CD4-positive, alpha-beta T cell treated with Interleukin-6 for 4 hours (primary cell): ENCODE measurements around the gene IL6R.

ENCODE experiments used
- DNase-seq: peaks from one replicate; pipeline ENCODE4 v3.0.0-alpha.2; 2020; ENCODE audit warnings: mixed read lengths

The IL6R gene

DNA sequence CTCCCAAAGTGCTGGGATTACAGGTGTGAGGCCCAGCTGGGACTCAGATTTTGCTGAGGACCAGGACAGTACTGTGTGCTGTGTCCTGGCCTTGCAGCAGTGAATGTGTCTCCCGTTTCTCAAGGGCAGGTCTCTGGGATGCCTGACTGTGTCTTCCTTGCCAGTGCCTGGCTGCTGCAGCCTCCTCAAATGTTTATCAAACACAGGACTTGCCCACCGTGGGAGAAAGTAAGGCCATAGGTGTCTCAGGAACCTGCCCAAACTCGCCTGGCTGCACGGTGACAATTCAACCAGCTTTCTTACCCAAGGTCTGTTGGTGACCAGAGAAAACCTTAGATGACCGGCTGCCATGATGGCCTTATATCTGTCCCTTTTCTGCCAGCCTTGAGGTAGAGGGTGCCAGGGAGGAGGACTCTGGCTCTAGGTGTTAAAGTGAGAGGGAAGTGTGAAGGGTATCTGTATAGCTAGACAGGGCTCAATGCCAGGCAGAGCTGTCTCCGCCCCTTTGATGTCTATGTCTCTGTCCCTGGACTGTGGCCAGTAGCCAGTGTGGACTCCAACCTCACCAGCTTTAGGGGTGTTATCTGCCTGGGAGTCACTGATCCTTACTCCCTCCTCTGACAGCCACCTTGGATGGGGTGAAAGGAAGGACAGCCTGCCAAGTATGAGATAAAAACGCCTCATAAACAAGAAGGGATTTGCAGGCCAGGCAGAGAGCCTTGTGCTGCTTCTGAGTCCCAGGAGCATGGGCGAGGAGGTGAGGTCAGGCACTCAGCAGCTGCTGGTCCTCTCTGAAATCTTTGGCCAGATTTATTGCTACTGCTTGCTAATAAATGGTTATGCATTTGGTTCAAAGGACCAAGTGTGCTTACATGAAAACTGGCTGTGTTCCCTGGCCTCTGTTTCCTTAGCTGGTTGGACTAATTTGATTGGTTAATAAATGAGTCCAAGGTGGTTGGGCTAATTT lies 22.3 kb downstream of the IL6R start:
- DNase-seq: no peak

DNA sequence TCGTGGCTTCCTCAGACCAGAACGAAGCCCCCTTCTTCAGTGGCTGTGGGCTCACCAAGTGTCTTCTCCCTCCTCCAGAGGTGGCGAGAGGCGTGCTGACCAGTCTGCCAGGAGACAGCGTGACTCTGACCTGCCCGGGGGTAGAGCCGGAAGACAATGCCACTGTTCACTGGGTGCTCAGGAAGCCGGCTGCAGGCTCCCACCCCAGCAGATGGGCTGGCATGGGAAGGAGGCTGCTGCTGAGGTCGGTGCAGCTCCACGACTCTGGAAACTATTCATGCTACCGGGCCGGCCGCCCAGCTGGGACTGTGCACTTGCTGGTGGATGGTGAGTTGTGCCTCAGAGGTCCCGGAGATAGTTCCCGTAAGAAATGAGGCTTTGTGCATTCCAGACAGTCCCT lies 24.0 kb downstream of the IL6R start:
- DNase-seq: no peak

DNA sequence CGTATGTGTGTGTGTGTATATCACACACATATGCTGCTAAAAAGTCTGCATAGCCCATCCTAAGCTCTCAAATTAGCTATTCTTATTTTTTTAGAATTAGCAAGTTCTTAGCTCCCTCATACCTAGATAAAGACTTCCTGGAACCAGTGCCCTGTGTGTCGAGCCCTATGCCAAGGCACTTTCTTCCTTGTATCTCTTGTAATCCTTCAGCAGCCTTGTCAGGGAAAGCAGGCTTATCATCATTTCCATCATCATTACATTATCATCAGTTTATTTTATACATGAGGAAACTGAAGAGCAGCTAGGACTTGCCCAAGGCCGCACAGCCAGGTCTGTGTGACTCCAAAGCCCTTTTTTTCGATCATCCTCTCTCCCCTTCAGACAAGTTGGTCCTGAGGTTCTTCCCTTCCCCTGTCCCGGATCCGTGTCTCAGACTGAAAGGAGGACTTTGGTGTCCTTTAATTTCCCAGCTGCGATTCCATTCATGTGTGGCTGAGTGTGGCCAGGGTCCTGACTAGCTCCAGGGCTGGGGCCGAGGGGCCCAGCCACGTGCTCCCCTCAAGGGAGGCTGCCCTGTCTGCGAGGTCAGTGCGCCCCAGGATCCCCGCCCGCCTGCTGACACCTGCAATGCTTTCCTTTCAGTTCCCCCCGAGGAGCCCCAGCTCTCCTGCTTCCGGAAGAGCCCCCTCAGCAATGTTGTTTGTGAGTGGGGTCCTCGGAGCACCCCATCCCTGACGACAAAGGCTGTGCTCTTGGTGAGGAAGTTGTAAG lies 24.9 kb downstream of the IL6R start:
- DNase-seq: no peak

DNA sequence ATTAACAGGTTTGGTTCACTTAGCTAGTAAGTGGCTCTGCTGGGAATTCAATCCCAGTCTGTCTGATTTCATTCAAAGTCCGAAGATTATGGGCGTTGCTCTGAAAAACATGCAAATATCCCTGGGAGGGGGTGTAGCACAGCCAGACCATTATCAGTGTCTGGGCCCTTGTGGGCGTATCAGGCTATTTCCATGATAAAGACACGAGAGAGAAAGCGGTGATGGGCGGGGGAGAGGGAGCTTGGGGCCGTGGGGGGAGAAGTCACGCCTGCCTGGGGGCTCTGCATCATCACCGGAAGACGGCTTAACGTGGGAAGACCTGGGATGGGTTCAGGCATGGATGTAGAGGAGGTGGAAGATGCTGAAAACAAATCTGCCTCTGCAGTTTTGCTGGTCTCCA lies 25.8 kb downstream of the IL6R start:
- no peak for DNase-seq

DNA sequence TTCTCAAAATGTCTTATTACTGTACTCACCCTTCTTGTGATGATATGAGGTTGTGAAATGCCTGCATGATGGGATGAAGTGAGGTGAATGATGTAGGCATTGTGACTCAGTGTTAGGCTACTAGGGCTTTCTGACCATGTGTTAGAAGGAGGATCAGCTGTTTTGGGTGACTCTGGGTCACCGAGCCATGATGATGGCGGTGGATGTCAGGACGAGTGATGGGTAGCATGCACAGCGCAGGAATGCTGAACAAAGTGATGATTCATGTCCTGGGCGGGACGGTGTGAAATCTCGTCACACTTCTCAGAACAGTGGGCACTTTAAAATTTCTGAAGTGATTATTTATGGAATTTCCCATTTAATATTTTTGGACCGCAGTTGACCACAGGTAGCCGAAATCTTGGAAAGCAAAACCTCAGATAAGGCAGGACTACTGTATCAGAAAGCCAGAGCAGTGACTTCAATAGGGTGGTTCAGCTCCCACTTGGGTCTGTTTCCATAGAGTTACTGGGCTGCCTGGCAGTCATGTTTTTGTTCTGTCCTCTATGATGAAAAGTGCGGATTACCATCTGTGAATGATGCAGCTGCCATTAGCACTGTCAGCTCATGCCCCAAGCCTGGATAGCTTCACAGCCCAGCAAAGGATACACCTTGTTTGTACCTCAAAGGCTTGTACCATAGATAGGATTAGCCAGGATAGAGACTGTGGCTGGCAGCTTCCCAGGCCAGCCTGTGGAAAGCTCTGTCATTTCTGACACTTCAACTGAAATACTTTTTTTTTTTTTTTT lies 26.6 kb downstream of the IL6R start:
- peak; percentile 40 for DNase-seq

DNA sequence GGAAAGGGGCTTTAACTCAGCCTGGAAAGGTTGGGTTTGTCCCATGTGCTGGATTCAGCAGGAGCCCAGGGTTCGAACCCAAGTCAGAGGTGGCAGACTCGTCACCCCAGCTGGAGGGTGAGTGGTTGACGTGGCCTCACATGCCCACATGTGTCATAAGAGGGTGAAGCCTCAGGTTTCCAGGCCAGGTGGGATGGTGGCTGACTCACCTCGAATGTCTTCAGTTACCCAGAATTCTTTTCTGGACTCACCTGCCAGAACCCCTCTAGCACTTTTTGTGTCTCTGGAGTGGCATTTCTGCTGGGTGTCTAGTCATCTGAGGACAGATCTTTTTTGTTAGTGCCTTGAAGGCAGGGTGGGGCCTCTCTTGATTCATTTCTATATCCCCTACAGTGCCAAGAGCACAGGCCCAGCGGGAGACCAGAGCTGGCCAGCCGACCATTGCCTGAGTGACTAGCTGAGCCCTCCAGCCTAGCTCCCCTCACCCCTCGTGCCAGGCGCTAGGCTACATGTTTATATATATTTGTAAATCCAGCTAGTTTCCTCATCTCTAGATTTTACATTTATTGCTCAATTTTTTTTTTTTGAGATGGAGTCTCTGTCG lies 28.1 kb downstream of the IL6R start:
- peak; percentile 63 for DNase-seq

DNA sequence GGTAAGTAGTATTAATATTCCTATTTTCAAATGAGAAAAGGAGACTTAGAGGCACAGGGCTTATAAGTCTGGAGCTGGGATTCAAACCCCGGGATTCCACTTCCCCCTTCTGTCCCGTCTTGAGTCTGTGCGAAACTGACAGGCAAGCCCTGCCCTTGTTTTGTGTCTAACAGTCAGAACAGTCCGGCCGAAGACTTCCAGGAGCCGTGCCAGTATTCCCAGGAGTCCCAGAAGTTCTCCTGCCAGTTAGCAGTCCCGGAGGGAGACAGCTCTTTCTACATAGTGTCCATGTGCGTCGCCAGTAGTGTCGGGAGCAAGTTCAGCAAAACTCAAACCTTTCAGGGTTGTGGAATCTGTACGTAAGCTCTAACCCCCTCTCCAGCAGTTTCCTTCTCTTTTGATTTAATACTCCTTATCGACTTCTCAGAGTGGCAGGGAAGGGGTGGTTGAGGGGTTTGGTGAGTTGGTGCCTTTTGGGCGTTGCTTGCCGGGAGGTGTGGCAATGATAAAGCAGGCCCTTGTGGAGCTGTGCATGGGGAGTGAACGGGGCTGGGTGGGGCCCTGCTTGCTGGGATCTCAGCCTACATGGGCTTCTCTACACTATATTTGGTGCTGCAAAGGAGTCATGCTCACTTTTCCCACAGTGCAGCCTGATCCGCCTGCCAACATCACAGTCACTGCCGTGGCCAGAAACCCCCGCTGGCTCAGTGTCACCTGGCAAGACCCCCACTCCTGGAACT lies 29.4 kb downstream of the IL6R start:
- no peak for DNase-seq

DNA sequence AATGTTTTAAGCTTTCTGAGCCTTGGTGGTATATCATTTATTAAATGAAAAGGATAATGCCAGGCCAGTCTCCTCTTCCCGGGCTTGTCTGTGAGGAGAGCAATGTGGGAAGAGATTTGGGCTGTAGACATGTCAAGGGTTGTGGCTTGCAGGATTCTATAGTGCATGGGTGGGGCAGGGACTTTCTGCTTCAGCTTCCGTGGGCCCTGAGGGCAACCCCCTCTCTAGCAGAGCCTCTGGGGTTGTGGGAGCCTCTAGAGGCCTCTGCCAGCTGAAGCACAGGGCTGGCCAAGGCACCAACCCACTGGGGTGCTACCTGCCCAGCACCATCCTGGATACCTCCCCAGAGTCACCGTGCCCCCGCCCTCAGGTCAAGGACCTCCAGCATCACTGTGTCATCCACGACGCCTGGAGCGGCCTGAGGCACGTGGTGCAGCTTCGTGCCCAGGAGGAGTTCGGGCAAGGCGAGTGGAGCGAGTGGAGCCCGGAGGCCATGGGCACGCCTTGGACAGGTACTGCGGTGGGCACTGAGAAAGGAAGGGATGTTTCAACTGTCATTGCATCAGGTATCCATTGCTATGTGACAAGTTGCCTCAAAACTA lies 30.6 kb downstream of the IL6R start:
- no peak for DNase-seq

DNA sequence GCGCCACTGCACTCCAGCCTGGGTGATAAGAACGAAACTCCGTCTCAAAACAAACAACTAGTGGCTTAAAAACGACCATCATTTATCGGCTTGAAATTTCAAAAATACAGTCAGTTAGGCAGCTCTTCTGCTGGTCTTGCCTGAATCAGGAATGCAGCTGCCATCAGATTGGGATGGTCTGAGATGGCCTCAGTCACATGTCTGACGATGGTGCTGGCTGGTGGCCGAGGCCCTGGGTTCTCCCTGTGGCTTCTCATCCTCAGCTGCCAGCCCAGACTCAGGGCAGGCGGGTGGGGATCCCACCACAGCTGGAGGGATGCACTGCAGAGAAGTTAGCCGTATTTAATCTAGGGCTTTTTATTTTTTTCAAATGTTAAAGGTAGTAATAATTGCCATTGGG lies 31.3 kb downstream of the IL6R start:
- DNase-seq: no peak

DNA sequence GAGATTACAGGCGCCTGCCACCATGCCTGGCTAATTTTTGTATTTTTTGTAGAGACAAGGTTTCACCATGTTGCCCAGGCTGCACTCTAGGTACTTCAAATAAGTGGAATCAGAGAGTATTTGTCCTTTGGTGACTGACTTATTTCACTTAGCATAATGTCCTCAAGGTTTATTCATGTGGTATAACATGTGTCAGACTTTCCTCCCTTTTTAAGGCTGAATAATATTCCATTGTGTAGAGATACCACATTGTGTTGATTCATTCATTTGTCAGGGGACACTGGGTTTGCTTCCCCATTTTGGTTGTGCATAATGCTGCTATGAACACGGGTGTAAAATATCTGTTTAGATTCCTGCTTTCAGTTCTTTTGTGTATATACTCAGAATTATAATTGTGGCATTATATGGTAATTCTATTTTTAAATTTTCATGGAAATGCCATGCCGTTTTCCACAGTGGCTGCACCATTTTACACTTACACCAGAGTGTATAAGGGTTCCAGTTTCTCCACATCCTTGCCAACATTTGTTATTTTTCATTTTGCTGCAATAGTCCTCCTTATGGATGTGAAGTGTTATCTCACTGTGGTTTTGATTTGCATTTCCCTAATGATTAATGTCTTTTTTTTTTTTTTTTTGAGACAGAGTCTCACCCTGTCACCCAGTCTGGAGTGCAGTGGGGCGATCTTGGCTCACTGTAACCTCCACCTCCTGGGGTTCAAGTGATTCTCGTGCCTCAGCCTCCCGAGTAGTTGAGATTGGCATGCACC lies 35.1 kb downstream of the IL6R start:
- DNase-seq: no peak

DNA sequence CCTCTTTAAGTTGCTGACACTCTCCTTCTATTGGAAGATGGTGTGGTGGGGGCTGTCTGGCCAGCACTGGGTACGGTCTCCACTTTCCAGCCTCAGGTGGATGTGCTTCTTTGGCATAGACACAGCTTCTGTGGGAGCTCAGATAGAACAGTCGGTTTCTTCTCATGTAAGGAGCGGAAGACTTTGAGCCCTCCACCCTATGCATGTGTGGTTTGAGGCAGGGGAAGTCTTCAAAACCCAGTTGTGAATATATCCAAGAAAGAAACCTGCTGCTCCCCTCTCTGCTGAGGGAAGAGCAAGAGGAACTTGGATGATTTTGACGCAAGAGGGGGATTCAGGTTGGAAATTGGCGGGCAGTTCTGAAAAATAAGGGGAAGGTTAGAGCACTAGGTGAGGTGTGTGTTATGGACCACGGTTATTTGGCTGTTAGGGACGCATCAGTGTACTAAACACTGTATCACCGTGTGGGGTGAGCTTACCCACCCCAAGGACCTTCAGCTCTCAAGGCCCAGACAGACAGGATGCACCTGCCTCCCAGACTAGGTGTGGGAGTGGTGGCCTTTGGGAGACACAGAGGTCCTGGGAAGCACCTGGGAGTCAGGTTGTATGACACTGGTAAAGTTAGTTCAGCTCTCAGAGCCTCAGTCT lies 36.2 kb downstream of the IL6R start:
- peak; percentile 47 for DNase-seq

DNA sequence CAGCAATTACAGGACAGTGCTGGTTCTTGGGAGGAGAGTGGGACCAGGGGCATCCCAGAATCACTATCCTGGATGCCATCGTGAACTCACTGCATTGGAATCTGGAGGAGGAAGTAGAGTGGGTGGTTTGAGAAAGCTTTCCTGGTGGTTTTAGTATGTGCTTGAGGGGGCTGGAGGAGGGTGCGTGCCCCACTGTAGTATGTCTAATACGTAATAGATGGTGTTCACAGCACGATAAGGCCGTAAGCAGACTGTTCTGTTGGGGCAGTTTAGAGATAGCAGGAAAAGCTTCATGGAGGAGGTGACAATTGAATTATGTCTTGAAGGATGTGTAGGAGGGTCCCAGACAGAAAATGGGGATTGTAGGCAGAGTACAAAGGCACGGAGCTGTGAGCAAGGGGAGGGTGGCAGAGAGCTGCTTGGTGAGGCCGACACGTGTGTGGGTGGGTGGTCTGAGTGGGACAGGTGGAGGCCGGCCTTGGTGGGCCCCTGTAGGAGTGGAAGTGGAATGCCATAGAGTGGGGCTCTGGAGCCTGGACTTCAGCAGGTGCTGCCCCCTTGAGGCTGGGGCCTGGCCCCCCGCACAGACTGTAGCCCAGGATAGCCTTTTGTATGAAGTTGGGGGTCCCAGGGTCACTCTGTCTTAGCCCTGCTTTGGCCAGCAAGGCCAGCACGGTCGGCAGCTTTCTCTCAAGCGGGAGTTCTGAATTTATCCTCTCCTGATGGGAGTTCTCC lies 37.0 kb downstream of the IL6R start:
- peak; percentile 46 for DNase-seq

DNA sequence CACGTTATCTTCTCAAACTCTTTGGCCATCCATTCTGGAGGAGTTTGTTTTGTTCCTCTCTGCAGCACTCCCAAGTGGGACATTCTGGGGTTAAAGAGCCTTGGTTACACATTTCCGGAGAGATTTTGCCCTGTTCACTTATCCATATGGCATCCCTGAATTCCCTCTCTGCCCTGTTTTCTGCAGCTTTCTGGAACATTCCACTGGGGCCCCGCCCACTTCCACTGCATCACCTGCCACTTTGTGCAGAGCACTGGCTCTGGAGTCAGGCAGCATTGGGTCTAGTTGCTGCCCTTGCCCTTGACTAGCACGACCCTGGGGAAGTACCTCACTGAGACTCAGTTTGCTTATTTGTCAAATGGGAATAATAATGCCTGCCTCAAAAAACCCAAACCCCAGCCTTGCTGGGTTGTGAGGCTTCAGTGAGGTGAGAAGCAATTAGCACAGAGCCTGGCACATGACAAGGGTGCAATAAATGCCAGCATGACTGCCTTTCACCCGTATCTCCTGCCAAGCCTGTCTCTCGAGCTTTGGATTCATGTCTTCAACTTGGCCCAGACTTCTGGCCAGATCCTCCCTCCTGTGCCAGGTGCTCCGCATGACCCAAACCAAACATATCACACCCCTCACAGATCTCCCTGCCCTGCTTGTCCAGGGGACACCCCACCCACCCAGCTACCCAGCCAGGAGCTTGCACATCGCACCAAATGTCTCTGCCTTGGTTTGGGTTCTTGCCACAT lies 38.3 kb downstream of the IL6R start:
- no peak for DNase-seq

DNA sequence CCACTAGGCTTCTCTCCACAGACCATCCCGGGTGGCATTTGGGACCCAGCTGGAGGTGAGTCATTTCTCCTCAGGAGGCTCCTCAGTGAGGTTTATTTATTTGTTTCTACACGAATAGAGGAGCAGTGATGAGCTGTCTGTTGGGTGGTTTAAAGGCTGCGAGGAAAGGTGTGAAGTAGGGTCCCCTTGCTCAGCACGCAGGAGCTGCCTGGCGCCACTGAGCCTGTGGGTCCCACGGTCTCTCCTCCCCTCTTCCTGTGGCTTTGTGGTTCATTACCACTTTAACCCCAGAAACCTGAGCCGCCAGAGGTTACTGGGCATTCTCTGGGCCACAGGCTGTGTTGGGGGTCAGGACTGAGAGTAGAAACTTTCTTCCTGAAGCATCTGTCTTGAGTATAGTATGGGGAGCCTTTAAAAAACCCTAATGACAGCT lies 39.9 kb downstream of the IL6R start:
- peak; percentile 62 for DNase-seq

DNA sequence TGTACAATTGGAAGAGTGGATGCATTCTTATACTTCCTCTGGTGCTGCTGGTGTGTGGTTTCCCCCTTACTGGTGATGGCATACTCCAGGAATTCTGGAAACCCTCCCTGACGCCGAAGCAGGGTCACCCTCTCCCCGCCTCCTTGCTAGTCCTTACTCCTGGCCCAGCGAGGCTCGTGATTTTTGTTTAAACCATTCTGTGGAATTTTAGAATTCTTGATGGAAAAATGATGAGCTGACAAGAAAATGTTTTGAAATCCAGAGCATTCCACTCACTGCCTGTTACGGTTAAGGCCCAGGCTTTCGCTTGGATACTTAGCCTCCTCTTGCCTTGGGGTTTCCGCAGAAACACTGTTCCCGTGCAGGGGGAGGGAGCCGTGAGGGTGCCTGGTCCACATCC lies 41.1 kb downstream of the IL6R start:
- no peak for DNase-seq

DNA sequence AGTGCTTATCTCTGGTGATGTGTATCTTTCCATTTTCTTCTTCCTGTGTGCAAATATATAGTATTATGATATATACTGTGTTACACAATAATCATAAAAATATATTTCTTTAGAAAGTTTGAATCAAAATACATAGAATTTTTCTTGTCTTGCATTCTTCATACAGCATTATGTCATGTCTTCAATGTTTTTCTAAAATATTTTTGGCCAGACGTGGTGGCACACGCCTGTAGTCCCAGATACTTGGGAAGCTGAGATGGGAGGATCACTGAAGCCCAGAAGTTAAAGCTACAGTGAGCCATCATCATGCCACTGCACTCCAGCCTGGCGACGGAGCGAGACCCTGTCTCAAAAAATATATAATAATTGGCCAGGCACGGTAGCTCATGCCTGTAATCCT lies 41.6 kb downstream of the IL6R start:
- DNase-seq: no peak

DNA sequence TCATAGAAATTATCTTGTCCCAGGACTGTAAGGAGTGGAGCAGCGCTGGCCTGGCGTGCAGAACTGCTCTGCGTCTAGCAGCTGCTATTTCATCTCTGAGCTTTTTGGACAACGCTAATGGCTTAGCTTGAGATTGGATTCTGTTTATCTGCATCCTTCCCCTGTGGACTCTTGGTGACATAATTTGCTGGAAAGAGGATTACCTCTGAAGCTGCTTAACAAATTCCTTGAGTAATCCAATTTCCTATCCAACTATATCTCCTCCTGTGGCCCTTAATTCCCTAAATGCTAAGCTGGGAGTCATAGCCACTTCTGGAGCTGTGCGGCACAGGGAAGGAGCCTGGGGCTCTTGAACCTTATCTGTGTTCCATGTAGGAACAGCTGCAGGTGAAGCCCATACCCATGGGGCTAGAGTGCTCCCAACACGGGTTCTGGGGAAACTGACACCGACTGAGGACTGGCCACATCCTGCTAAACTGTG lies 43.2 kb downstream of the IL6R start:
- DNase-seq: no peak

DNA sequence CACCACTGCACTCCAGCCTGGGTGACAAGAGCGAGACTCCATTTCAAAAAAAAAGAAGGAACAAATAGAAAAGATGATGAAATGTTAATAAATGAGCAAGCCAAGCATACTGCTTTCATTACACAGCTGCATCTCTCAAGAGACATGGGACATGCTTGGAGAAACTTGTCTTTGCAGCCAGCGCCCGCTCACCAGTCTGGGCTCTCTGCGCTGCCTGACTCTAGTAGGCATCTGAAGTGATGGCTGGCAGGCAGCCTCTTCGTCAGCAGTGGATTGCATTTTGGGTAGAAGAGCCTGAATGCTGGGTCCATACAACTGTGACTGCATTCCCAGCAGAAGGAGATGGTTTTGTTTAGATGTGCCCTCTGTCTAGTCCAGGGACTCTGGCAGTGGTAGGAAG lies 48.0 kb downstream of the IL6R start:
- DNase-seq: no peak
